ENCODE measurements around the gene PITPNC1.

The PITPNC1 gene

GRCh38 chr17:67679721-67680120 lies 302.6 kb downstream of the PITPNC1 start:
- in situ Hi-C loops (cut with MboI; ENCODE audit: low sequenced_read_pairs, unreplicated experiment) = loop anchor here (10.0 kb wide), 1 partner anchor 305 kb away; the partner anchor contains the start of gene PITPNC1
- no peak for TF ChIP-seq CTCF (IDR thresholded peaks at IDR 0.05; ENCODE audit: borderline replicate concordance, control extremely low read depth, extremely low read depth, insufficient read depth, missing control alignments)
- DNase-seq (ENCODE audit: low spot score) = peak; percentile 43

- in situ Hi-C loops (cut with MboI; ENCODE audit: low sequenced_read_pairs, unreplicated experiment) = loop anchor here (10.0 kb wide), 1 partner anchor 306 kb away; the partner anchor contains the start of gene PITPNC1
- no peak for TF ChIP-seq CTCF (IDR thresholded peaks at IDR 0.05; ENCODE audit: borderline replicate concordance, control extremely low read depth, extremely low read depth, insufficient read depth, missing control alignments)
- no peak for DNase-seq (ENCODE audit: low spot score)
Measured at GRCh38 chr17:67680445-67681224, 303.6 kb downstream of the PITPNC1 start.

- in situ Hi-C loops (cut with MboI; ENCODE audit: low sequenced_read_pairs, unreplicated experiment) = loop anchor here (10.0 kb wide), 1 partner anchor 307 kb away; the partner anchor contains the start of gene PITPNC1
- no peak for TF ChIP-seq CTCF (IDR thresholded peaks at IDR 0.05; ENCODE audit: borderline replicate concordance, control extremely low read depth, extremely low read depth, insufficient read depth, missing control alignments)
- no peak for DNase-seq (ENCODE audit: low spot score)
Measured at GRCh38 chr17:67682196-67682595, 305.1 kb downstream of the PITPNC1 start.

GRCh38 chr17:67685351-67685750 lies 308.3 kb downstream of the PITPNC1 start:
- in situ Hi-C loops (cut with MboI; ENCODE audit: low sequenced_read_pairs, unreplicated experiment) = loop anchor here (10.0 kb wide), 1 partner anchor 311 kb away; the partner anchor contains the start of gene PITPNC1
- no peak for DNase-seq (ENCODE audit: low spot score)
- TF ChIP-seq CTCF (IDR thresholded peaks at IDR 0.05; ENCODE audit: borderline replicate concordance, control extremely low read depth, extremely low read depth, insufficient read depth, missing control alignments) = no peak

GRCh38 chr17:67686241-67686640 lies 309.2 kb downstream of the PITPNC1 start:
- TF ChIP-seq CTCF (IDR thresholded peaks at IDR 0.05; ENCODE audit: borderline replicate concordance, control extremely low read depth, extremely low read depth, insufficient read depth, missing control alignments) = no peak
- no peak for DNase-seq (ENCODE audit: low spot score)
- in situ Hi-C loops (cut with MboI; ENCODE audit: low sequenced_read_pairs, unreplicated experiment) = loop anchor here (10.0 kb wide), 1 partner anchor 311 kb away; the partner anchor contains the start of gene PITPNC1

GRCh38 chr17:67687511-67687910 lies 310.4 kb downstream of the PITPNC1 start:
- TF ChIP-seq CTCF (IDR thresholded peaks at IDR 0.05; ENCODE audit: borderline replicate concordance, control extremely low read depth, extremely low read depth, insufficient read depth, missing control alignments) = no peak
- in situ Hi-C loops (cut with MboI; ENCODE audit: low sequenced_read_pairs, unreplicated experiment) = loop anchor here (10.0 kb wide), 1 partner anchor 313 kb away; the partner anchor contains the start of gene PITPNC1
- DNase-seq (ENCODE audit: low spot score) = no peak
